SK-MEL-5 (cell line): ENCODE data around the gene IRF4. TPM values are rescaled to one million over a fixed set of nuclear protein-coding genes. Genes with fewer than 3 reads are reported as not detected.
"Not testable (repeated sequence)": the region's sequence is repeated elsewhere in the genome, so short reads cannot be mapped to it uniquely, and the experiment has no call there.

Experiments used
- DNase-seq: peaks from one replicate; pipeline ENCODE4 v3.0.0-alpha.2; 2016; ENCODE audit warnings: low read depth, low spot score
- in situ Hi-C: cut with HindIII; loops from 2 replicates; pipeline ENCODE4 v1.10.0; 2016; ENCODE audit warnings: low sequenced_read_pairs, high pct_unique_total_duplicates, low pct_unique_long_range_greater_than_20kb
- total RNA-seq: library from RNA; depleted of rRNA; stranded (reverse); fragments of >200 nt; shearing (Covaris generic); gene quantifications from 2 replicates; pipeline ENCODE4 v1.2.3, GENCODE V29; 2014

IRF4 gene
- total RNA-seq, 1 experiment from 2014 or later, result 76.9 TPM

- in situ Hi-C loops, result no loop called here
- DNase-seq, result no peak
Observed at GRCh38 chr6:362231-362923, 29.2 kb upstream of the IRF4 start.

GRCh38 chr6:362924-363249 is 28.7 kb upstream of the IRF4 start:
- in situ Hi-C loops, result no loop called here
- DNase-seq, result no peak

- no peak for DNase-seq
- in situ Hi-C loops, result no loop called here
Observed at GRCh38 chr6:363291-363690, 28.3 kb upstream of the IRF4 start.

GRCh38 chr6:363909-364308 is 27.6 kb upstream of the IRF4 start:
- in situ Hi-C loops, result no loop called here
- no peak for DNase-seq

GRCh38 chr6:364609-365540 is 26.7 kb upstream of the IRF4 start:
- in situ Hi-C loops, result no loop called here

GRCh38 chr6:365835-366234 is 25.7 kb upstream of the IRF4 start:
- in situ Hi-C loops, result no loop called here

More at GRCh38 chr6:364609-365540, 26.7 kb upstream of the IRF4 start:
- no peak for DNase-seq

GRCh38 chr6:366389-367297 is 24.9 kb upstream of the IRF4 start:
- DNase-seq, result no peak
- in situ Hi-C loops, result no loop called here

More at GRCh38 chr6:365835-366234, 25.7 kb upstream of the IRF4 start:
- DNase-seq, result no peak

- in situ Hi-C loops, result no loop called here
- no peak for DNase-seq
Observed at GRCh38 chr6:367298-367794, 24.2 kb upstream of the IRF4 start.

GRCh38 chr6:367891-368630 is 23.5 kb upstream of the IRF4 start:
- in situ Hi-C loops, result no loop called here
- DNase-seq, result no peak

GRCh38 chr6:369559-370431 is 21.8 kb upstream of the IRF4 start:
- DNase-seq, result no peak
- in situ Hi-C loops, result no loop called here

GRCh38 chr6:370555-370954 is 21.0 kb upstream of the IRF4 start:
- in situ Hi-C loops, result no loop called here
- DNase-seq, result no peak

GRCh38 chr6:371851-372250 is 19.7 kb upstream of the IRF4 start:
- not testable (repeated sequence) for DNase-seq

GRCh38 chr6:372336-372911 is 19.1 kb upstream of the IRF4 start:
- in situ Hi-C loops, result no loop called here
- no peak for DNase-seq

More at GRCh38 chr6:371851-372250, 19.7 kb upstream of the IRF4 start:
- in situ Hi-C loops, result not testable (repeated sequence)

- in situ Hi-C loops, result no loop called here
- DNase-seq, result no peak
Observed at GRCh38 chr6:373031-373430, 18.5 kb upstream of the IRF4 start.

GRCh38 chr6:373773-374724 is 17.5 kb upstream of the IRF4 start:
- in situ Hi-C loops, result no loop called here
- no peak for DNase-seq
